Naive thymus-derived CD4-positive, alpha-beta T cell (primary cell): ENCODE data around the gene ABCC4. TPM values are rescaled to one million over a fixed set of nuclear protein-coding genes. Genes with fewer than 3 reads are reported as not detected.

Experiments
- ATAC-seq: fragments of 150-1000 bp; cut with Tn5 transposase; 2 replicates; pipeline ENCODE4 v1.10.0; 2021; ENCODE audit warnings: mild to moderate bottlenecking, moderate library complexity
- CTCF ChIA-PET: fragments of 350-600 bp; sonication (Branson Sonifier 250); formaldehyde crosslinking; loops from one replicate; lab custom pipeline; 2021; ENCODE audit warnings: antibody characterized with exemption; lab: Charles Lee
- POLR2A ChIA-PET: fragments of 350-600 bp; sonication (Branson Sonifier 250); formaldehyde crosslinking; loops from one replicate; lab custom pipeline; 2021; ENCODE audit warnings: antibody characterized with exemption, inconsistent platforms; lab: Charles Lee
- DNase-seq, 9 donors: peaks; one replicate each; pipeline versions ENCODE4 v3.0.0 to v3.0.0-alpha.2; 2020 to 2022; ENCODE audit warnings: mixed read lengths in 1 of 9
- H3K27ac ChIP-seq: one replicate; pipeline ENCODE4 v1.7.0; 2013; ENCODE audit warnings: mild to moderate bottlenecking, low read depth, low read length, moderate library complexity
- H3K27me3 ChIP-seq, 2 donors: one replicate each; pipeline ENCODE4 v1.7.0; 2013; ENCODE audit warnings: low read length in 2 of 2, mild to moderate bottlenecking in 2 of 2, moderate library complexity in 2 of 2; ENCODE audit not compliant: control insufficient read depth in 2 of 2, insufficient read depth in 2 of 2
- H3K36me3 ChIP-seq, 3 experiments: 1 replicate in 2 of 3; 2 replicates in 1 of 3; pipeline ENCODE4 v1.7.0; 2013; ENCODE audit warnings: low read length in 3 of 3, mild to moderate bottlenecking in 3 of 3, moderate library complexity in 1 of 3; ENCODE audit not compliant: insufficient read depth in 3 of 3, control insufficient read depth in 2 of 3
- H3K4me1 ChIP-seq, 2 donors: one replicate each; pipeline ENCODE4 v1.7.0; 2013; ENCODE audit warnings: low read length in 2 of 2, mild to moderate bottlenecking in 2 of 2, moderate library complexity in 1 of 2; ENCODE audit not compliant: control insufficient read depth in 2 of 2, insufficient read depth in 2 of 2
- H3K4me3 ChIP-seq: 2 replicates; pipeline ENCODE4 v1.7.0; 2013; ENCODE audit warnings: mild to moderate bottlenecking, low read length
- H3K9me3 ChIP-seq, 3 experiments: 1 replicate in 2 of 3; 2 replicates in 1 of 3; pipeline ENCODE4 v1.7.0; 2013; ENCODE audit warnings: low read length in 3 of 3; ENCODE audit not compliant: control insufficient read depth in 2 of 3
- H3K27ac Mint-ChIP-seq, 9 donors: one replicate each; pipeline ENCODE4 v1.8.0; 2020 to 2022; ENCODE audit warnings: mixed read lengths in 9 of 9, mild to moderate bottlenecking in 8 of 9, moderate library complexity in 5 of 9, inconsistent platforms in 2 of 9
- H3K27me3 Mint-ChIP-seq, 5 donors: one replicate each; pipeline ENCODE4 v1.8.0; 2021 to 2022; ENCODE audit warnings: mixed read lengths in 5 of 5, mild to moderate bottlenecking in 1 of 5
- H3K36me3 Mint-ChIP-seq, 5 donors: one replicate each; pipeline ENCODE4 v1.8.0; 2020 to 2022; ENCODE audit warnings: mixed read lengths in 5 of 5, mild to moderate bottlenecking in 3 of 5, inconsistent platforms in 1 of 5
- H3K4me1 Mint-ChIP-seq, 7 donors: one replicate each; pipeline ENCODE4 v1.8.0; 2020 to 2022; ENCODE audit warnings: mixed read lengths in 7 of 7, mild to moderate bottlenecking in 3 of 7, inconsistent platforms in 1 of 7
- H3K4me3 Mint-ChIP-seq, 10 donors: one replicate each; pipeline ENCODE4 v1.8.0; 2020 to 2022; ENCODE audit warnings: mild to moderate bottlenecking in 10 of 10, mixed read lengths in 10 of 10, moderate library complexity in 6 of 10, inconsistent platforms in 2 of 10
- H3K9me3 Mint-ChIP-seq, 11 donors: one replicate each; pipeline ENCODE4 v1.8.0; 2020 to 2022; ENCODE audit warnings: mixed read lengths in 11 of 11, mild to moderate bottlenecking in 4 of 11, inconsistent platforms in 1 of 11, moderate library complexity in 1 of 11
- intact Hi-C, 2 donors: fragments of 100-400 bp; cut with micrococcal nuclease; formaldehyde crosslinking; loops; one replicate each; pipeline ENCODE4 v1.15.1; 2023
- polyA plus RNA-seq, 2 donors: library from polyadenylated mRNA; unstranded; fragments of 300-500 nt; fragmentation: Illumina TruSeq; gene quantifications; one replicate each; pipeline ENCODE4 v1.2.3, GENCODE V29; 2021
- total RNA-seq, 6 experiments: library from RNA in 5 of 6; stranded (reverse) in 5 of 6; gene quantifications; 1 replicate in 5 of 6; 2 replicates in 1 of 6; pipeline ENCODE4 v1.2.3 and lab custom pipeline; 2021 to 2026

ABCC4 gene
- total and polyA plus RNA-seq, 7 experiments from 2014 or later = 3.5 to 9.2 (median 7.3) TPM

- no peak for DNase-seq
- H3K36me3 Mint-ChIP-seq = peaks cover 0 to 21% (median 14%) of the 10 kb centered on the region in 5 donors
- ChIA-PET POLR2A (no interaction called here), CTCF (no interaction called here)
- H3K4me1 Mint-ChIP-seq = peaks cover 0 to 15% (median 0%) of the 10 kb centered on the region in 7 donors
- Histone ChIP-seq H3K9me3 (no peaks in the 10 kb centered on the region), H3K27me3 (no peaks in the 10 kb centered on the region), H3K4me3 (no peak overlapping the region), H3K36me3 (no peaks in the 10 kb centered on the region), H3K27ac (no peak overlapping the region), H3K4me1 (no peaks in the 10 kb centered on the region)
- peaks cover 0 to 2% (median 0%) of the 10 kb centered on the region in 11 donors for H3K9me3 Mint-ChIP-seq
- no peak overlapping the region for H3K4me3 Mint-ChIP-seq
- intact Hi-C loops = no loop called here
- no peak for ATAC-seq
- H3K27ac Mint-ChIP-seq = no peak overlapping the region
- no peaks in the 10 kb centered on the region for H3K27me3 Mint-ChIP-seq
Measured at GRCh38 chr13:95255072-95255732, 46.0 kb downstream of the ABCC4 start.

DNA sequence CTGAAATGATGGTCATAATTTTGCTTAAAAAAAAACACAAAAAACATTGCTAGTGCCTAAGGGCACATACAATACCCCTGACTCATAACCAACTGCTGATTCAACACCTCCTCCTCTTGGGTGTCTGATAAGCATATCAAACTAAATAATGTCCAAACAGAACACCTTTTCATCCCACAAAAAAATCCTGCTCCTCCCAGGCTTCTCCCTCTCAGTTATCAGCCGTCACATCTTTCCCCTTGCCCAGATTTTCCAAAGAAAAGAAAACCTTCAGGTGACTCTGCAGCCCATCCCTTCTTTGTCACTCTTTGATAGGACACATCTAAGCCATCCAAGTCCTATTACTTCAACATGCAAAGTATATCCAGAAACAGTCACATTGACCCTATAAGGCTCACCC is 46.9 kb downstream of the ABCC4 start:
- Mint-ChIP-seq H3K4me3 (no peak overlapping the region), H3K36me3 (peaks cover 0 to 15% (median 13%) of the 10 kb centered on the region in 5 donors), H3K4me1 (peaks cover 0 to 15% (median 0%) of the 10 kb centered on the region in 7 donors), H3K9me3 (peaks cover 0 to 2% (median 0%) of the 10 kb centered on the region in 11 donors), H3K27me3 (no peaks in the 10 kb centered on the region), H3K27ac (peak overlapping the region in 1 of 9 donors; percentile 4)
- intact Hi-C loops = no loop called here
- H3K4me1 ChIP-seq = no peaks in the 10 kb centered on the region
- H3K27ac ChIP-seq = no peak overlapping the region
- no peak for DNase-seq
- H3K9me3 ChIP-seq = no peaks in the 10 kb centered on the region
- no peak for ATAC-seq
- no peaks in the 10 kb centered on the region for H3K27me3 ChIP-seq
- H3K36me3 ChIP-seq = no peaks in the 10 kb centered on the region
- CTCF ChIA-PET = interaction anchor here (0.6 kb wide), 1 partner anchor 123 kb away, joined by 3 read pairs; no protein-coding TSS in a partner anchor
- no peak overlapping the region for H3K4me3 ChIP-seq
- POLR2A ChIA-PET = no interaction called here

DNA sequence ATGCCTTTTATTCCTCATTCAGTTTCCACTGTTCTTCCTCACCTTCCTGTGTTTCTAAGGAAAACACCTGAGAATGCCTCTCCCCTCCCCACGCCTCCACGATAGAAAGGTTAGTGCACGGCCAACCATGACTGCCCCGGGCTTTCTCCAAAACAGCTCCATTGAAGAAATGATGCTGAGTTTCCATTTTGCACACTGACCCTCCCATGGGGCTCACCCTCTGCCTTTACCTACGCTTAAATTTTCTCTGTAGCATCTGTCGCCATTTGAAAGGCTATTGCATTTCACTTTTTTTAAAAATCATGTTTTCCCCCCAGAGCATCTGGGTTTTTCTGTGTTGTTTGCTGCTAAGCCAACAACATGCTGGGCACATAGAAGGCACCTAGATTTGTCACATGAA is 48.2 kb downstream of the ABCC4 start:
- H3K27ac Mint-ChIP-seq = no peak overlapping the region
- DNase-seq = no peak
- Histone ChIP-seq H3K36me3 (no peaks in the 10 kb centered on the region), H3K4me1 (no peaks in the 10 kb centered on the region), H3K4me3 (no peak overlapping the region), H3K27me3 (no peaks in the 10 kb centered on the region), H3K9me3 (no peaks in the 10 kb centered on the region), H3K27ac (no peak overlapping the region)
- H3K36me3 Mint-ChIP-seq = peaks cover 0 to 9% (median 8%) of the 10 kb centered on the region in 5 donors
- ATAC-seq = no peak
- intact Hi-C loops = no loop called here
- H3K4me1 Mint-ChIP-seq = peaks cover 0 to 15% (median 0%) of the 10 kb centered on the region in 7 donors
- H3K4me3 Mint-ChIP-seq = no peak overlapping the region
- CTCF ChIA-PET = no interaction called here
- POLR2A ChIA-PET = no interaction called here
- no peaks in the 10 kb centered on the region for H3K27me3 Mint-ChIP-seq
- H3K9me3 Mint-ChIP-seq = peaks cover 0 to 2% (median 0%) of the 10 kb centered on the region in 11 donors

DNA sequence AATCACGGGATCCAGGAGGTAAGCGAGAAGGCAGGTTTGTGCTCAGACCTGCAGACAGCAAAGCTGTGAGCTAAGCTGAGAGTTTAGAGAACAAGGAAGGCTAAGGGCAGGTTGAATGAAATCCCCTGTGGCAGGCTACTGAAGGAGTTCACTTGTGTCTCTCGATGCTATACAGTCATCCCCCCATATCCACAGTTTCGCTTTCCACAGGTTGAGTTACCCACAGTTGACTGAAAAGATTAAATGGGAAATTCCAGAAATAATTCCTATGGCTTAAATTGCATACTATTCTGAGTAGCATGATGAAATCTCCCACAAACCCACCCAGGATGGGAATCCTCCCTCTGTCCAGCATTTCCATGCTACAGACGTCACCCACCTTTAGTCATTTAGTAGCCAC is 49.6 kb downstream of the ABCC4 start:
- Histone ChIP-seq H3K27me3 (no peaks in the 10 kb centered on the region), H3K4me3 (no peak overlapping the region), H3K4me1 (no peaks in the 10 kb centered on the region), H3K36me3 (no peaks in the 10 kb centered on the region), H3K9me3 (no peaks in the 10 kb centered on the region), H3K27ac (no peak overlapping the region)
- Mint-ChIP-seq H3K4me3 (no peak overlapping the region), H3K9me3 (no peaks in the 10 kb centered on the region), H3K36me3 (peaks cover 0 to 14% (median 3%) of the 10 kb centered on the region in 5 donors), H3K4me1 (peaks cover 0 to 15% (median 3%) of the 10 kb centered on the region in 7 donors), H3K27ac (no peak overlapping the region), H3K27me3 (no peaks in the 10 kb centered on the region)
- ATAC-seq (no peak), DNase-seq (no peak)
- POLR2A ChIA-PET = no interaction called here
- intact Hi-C loops = no loop called here
- CTCF ChIA-PET = no interaction called here

DNA sequence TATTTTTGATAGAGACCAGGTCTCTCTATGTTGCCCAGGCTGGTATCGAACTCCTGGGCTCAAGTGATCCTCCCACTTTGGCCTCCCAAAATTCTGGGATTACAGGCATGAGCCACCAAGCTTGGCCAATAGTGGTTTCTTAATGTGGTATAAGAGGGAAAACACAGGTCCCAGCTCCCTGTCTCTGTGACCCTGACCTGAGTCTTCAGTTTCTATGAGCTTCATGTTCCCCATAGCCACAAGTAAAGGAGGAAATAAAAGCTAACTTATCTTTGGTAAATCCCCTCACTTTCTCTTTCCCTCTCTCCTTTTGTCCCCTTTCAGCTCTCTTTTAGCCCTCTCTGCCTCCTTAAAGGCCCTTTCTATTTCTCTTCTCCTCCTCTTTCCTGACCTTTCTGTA is 50.3 kb downstream of the ABCC4 start:
- intact Hi-C loops = no loop called here
- Histone ChIP-seq H3K4me3 (no peak overlapping the region), H3K9me3 (no peaks in the 10 kb centered on the region), H3K4me1 (no peaks in the 10 kb centered on the region), H3K36me3 (peaks cover 0 to 3% (median 0%) of the 10 kb centered on the region in 3 experiments), H3K27ac (no peak overlapping the region), H3K27me3 (no peaks in the 10 kb centered on the region)
- peaks cover 0 to 21% (median 9%) of the 10 kb centered on the region in 5 donors for H3K36me3 Mint-ChIP-seq
- ATAC-seq (no peak), DNase-seq (no peak)
- H3K4me1 Mint-ChIP-seq = peaks cover 0 to 13% (median 3%) of the 10 kb centered on the region in 7 donors
- H3K27me3 Mint-ChIP-seq = no peaks in the 10 kb centered on the region
- POLR2A ChIA-PET = no interaction called here
- H3K27ac Mint-ChIP-seq = no peak overlapping the region
- CTCF ChIA-PET = no interaction called here
- no peak overlapping the region for H3K4me3 Mint-ChIP-seq
- H3K9me3 Mint-ChIP-seq = no peaks in the 10 kb centered on the region

DNA sequence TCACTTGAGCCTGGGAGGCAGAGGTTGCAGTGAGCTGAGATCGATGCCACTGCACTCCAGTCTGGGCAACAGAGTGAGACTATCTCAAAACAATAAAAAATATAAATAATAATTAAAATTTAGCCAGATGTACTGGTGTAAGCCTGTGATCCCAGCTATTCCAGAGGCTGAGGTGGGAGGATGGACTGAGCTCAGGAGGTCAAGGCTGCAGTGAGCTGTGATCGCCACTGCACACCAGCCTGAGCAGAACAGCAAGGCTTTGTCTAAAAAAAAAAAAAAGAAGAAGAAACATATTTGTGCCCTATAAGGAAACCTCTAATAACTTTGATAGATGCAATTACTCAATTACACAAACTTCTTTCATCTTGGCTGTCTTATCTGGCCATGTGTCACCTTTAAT is 52.3 kb downstream of the ABCC4 start:
- intact Hi-C loops = no loop called here
- no peak overlapping the region for H3K4me3 ChIP-seq
- CTCF ChIA-PET = no interaction called here
- H3K4me3 Mint-ChIP-seq = no peak overlapping the region
- peak overlapping the region in 2 of 9 donors; percentile 13 to 41 for H3K27ac Mint-ChIP-seq
- POLR2A ChIA-PET = no interaction called here
- no peaks in the 10 kb centered on the region for H3K27me3 ChIP-seq
- H3K36me3 ChIP-seq = peaks cover 0 to 4% (median 0%) of the 10 kb centered on the region in 3 experiments
- peaks cover 0 to 31% (median 19%) of the 10 kb centered on the region in 5 donors for H3K36me3 Mint-ChIP-seq
- no peaks in the 10 kb centered on the region for H3K27me3 Mint-ChIP-seq
- no peaks in the 10 kb centered on the region for H3K9me3 ChIP-seq
- ATAC-seq (no peak), DNase-seq (no peak)
- no peaks in the 10 kb centered on the region for H3K4me1 ChIP-seq
- no peak overlapping the region for H3K27ac ChIP-seq
- no peaks in the 10 kb centered on the region for H3K9me3 Mint-ChIP-seq
- H3K4me1 Mint-ChIP-seq = peaks cover 0 to 11% (median 6%) of the 10 kb centered on the region in 7 donors

DNA sequence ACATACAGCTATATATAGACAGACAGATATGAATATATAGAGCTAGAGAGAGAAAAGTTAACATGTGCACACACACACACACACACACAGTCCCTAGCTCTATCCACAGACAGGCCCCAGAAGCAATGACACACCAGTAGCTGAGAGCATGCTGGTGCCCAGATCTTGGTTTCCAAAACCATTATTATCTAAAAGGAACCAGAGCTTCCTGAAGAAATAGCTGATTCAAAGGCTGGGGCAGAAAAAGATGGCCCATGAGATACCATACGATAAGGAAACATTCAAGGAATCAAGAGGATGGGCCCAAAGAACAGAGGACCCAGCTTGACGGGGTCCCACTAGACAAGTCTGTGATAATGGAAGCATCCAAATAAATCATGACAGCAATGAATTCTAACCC is 53.4 kb downstream of the ABCC4 start:
- no peaks in the 10 kb centered on the region for H3K27me3 ChIP-seq
- H3K4me1 ChIP-seq = no peaks in the 10 kb centered on the region
- H3K27me3 Mint-ChIP-seq = no peaks in the 10 kb centered on the region
- no peaks in the 10 kb centered on the region for H3K9me3 ChIP-seq
- no peak overlapping the region for H3K4me3 ChIP-seq
- H3K27ac ChIP-seq = no peak overlapping the region
- no peak overlapping the region for H3K4me3 Mint-ChIP-seq
- CTCF ChIA-PET = interaction anchor here (0.6 kb wide), 1 partner anchor 221 kb away, joined by 5 read pairs; no protein-coding TSS in a partner anchor
- no peak overlapping the region for H3K27ac Mint-ChIP-seq
- peaks cover 0 to 38% (median 21%) of the 10 kb centered on the region in 5 donors for H3K36me3 Mint-ChIP-seq
- H3K9me3 Mint-ChIP-seq = no peaks in the 10 kb centered on the region
- intact Hi-C loops = no loop called here
- H3K4me1 Mint-ChIP-seq = peaks cover 0 to 11% (median 6%) of the 10 kb centered on the region in 7 donors
- POLR2A ChIA-PET = no interaction called here
- ATAC-seq (no peak), DNase-seq (no peak)
- peaks cover 0 to 4% (median 0%) of the 10 kb centered on the region in 3 experiments for H3K36me3 ChIP-seq
